Activated CD4-positive, alpha-beta T cell treated with anti-CD3 and anti-CD28 coated beads, Interleukin-2, Interleukin-4, amounts not matched to agents 100 ng/mL and 50 ng/mL, durations not matched to agents 16 hours and 8 hours (primary cell): ENCODE data around the gene KCNMA1.

ENCODE experiments used
- DNase-seq: peaks from one replicate; pipeline ENCODE4 v3.0.0-alpha.2; 2020; ENCODE audit warnings: low spot score

The KCNMA1 gene

DNA sequence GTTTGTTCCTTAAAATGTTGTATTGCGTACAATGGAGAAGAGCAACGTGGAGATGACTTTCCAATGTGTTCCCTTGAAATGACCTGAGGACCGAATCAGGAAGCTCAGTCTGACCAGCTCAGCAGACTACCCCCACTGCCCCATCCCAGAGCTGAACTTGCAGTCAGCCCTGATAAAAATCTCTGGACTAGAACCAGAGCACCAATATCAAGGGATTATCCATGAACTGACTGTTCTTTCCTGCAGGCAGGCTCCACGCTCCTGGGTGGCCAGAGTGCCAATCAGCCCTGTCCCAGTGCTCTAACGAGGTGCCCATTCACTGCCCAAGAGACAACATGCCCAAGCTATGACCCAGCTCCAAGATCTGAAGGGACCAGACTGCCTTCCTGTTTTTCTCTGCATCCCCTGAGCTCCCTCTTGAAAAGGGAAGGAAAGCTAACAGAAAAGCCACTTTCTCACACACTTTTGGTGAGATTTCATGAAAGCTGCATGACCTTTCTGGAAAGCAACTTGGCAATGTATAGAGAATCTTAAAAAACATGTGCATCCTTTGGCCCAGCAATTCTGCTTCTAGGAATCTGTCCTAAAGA, 130.2 kb downstream of the KCNMA1 start:
- no peak for DNase-seq

DNA sequence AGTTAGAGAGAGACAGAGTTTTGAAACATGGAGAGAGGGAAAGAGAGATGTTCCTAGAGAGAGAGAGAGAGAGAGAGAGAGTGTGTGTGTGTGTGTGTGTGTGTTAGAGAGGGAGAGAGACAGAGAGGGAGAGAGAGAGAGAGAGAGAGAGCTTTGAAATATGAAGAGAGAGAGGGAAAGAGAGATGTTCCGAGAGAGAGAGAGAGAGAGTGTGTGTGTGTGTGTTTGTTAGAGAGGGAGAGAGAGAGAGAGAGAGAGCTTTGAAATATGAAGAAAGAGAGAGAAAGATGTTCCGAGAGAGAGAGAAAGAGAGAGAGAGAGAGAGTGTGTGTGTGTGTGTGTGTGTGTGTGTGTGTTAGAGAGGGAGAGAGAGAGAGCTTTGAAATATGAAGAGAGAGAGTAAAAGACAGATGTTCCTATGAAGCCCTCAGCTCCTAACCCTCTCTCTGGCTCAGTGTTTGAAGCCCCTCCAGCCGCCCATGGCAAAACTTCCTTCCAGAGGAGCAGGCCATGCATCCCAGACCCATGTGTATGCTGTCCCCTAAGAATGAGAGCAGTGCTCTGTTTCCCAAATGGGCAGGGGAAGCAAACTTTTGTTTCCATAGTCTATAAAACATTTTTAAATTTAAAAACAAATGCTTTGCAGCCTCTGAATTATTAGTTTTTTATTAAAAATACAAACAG, 130.9 kb downstream of the KCNMA1 start:
- DNase-seq, result no peak

DNA sequence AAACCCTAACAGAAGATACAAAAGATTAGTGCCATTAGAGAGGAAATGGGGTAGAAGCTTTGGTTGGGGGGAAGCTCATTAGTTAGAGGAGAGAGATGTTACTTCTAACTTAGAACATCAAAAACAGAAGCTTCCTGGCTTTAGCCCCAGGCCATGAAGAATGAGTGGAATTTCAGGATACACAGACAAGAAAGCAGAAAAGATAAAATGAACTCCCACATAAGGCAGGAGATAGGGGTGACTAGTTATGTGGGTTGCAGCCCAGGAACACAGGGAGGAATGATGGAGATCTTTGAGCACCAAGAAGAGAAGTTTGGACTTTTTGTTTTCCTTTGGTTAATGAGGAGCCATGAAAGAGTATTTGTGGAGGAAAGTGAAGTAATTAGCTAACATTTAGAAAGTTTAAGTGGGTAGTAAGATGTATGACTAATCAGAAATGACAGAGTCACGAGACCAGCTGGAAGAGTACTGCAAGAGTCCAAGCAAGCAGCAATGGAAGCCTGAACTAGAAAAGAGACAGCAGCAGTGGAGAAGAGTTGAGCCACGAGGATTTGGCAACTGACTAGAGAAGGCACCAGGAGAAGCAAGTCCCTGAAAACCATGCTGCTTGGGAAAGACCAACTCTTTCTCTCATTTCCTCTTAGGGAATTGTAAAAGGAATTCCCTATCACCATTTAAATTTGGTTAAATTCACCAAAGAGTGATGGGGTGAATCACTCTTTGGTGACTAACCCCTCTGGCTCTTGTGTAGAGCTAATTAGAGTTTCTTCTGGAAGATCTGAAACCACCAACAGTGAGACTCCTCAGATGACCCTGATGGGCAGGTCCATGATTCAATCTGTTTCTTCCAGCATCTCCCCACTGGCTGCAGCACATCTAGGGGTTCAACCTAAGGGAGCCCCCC, 131.9 kb downstream of the KCNMA1 start:
- no peak for DNase-seq

DNA sequence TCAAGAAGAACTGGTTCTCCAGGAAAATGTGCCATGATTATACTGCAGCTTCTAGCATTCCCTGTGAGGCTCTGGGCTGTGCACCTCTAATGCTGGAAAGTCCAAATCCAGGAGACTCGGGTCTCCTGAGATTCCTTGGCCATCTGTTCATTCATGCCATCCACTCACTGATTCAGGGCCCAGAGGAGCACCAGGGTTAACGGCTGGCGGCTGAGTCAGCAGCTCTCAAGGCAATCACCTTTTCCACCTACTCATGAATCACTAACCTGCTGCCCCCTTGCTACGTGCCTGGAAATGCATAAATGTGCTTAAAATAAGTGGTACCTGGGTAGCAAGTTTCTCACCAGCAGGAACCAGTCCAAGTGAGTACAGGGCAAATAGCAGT, 132.7 kb downstream of the KCNMA1 start:
- no peak for DNase-seq

DNA sequence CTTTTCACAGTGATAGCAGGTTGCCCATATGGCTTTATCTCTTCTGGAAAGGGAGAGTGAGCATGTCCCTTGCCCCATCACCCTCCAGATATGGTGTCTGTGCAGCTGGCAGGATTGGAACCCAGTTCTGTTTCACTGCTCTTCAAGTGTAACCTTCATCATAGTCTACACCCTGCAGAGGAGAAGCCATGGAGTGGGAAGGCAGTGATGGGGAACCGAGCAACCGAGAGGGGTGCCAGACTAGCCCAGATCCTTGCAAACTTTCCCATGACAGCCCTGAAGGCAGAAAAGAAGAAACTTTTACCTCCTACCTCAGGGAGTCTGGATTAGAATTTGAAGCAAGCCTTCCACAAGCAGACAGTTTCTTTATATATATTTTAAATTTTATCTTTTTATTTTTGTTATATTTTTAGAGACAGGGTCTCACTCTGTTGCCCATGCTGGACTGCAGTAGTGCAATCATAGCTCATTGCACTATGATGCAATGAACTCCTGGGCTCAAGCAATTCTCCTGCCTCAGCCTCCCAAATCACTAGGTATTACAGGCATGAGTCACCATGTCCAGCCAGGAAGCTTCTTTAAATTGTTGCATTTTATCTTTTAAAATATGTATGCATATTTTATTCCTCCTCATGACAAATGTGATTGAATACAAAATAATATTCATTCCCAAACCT, 133.3 kb downstream of the KCNMA1 start:
- DNase-seq, result no peak

DNA sequence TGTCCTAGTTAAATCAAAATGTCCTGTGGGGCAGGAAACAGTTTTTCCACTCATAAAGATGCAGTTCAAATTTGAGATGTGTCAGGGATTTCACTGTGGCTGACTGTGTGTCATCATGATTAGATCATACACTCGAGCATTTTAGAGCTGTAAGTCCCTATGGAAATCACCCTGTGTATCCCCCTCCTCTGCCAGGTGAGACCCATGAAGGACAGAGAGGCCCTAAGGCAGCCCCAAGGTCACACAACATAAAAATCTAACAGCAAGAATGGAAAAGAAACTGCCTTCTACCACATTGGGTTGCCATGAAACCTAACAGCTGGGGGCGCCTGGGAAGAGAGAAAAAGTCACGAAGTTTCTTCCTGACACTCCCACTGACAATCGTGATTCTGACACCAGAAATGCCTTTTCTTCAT, 135.8 kb downstream of the KCNMA1 start:
- no peak for DNase-seq

DNA sequence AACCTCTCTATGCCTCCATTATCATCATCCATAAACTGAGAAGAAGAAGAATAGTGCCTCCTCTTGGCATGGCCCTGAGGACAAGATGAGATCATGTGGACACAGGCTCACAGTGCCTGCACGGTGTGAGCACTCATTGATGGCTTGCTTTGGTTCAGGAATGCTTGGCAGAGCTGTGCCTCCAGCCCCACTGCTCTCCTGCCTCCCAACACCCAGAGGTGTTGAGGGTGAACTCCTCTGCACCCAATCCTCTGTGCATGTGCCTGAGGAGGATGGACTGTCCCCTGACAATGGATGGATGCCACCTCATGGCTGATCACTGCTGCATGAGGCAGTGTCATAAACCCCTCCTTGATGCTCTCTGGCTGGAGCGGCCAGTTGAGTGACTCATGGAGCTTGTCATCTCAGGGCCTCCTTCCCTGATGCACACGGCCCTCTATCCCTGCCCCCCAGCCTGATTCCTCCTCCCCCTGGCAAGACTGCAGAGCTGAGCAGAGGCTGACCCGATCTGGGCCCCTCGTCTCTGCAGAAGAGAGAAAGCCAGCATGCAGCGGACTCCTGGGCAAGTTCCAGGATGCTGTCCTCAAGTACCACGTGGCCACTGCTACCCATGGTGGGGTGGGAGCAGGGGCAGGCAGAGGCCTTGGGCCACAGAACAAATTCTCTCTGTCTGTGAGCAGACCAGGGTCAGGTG, 136.3 kb downstream of the KCNMA1 start:
- no peak for DNase-seq

DNA sequence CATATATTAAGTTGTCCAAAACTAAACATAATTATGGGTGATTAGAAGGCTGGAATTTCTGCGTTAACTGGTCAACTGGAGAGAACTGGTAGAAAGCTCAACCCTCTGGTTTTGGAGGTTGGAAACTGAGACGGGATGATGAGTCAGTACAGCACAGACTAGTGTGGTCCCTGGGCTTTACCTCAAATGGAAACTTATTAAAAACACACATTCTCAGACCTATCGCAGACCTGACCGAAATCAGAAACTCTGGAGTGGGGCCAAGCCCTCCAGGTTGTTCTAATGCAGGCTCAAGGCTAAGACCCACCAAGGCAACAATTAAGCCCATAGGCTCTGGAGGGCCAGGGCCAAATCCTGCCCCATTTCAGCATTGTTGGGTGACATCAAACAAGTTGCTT, 136.9 kb downstream of the KCNMA1 start:
- DNase-seq, result peak; percentile 10

DNA sequence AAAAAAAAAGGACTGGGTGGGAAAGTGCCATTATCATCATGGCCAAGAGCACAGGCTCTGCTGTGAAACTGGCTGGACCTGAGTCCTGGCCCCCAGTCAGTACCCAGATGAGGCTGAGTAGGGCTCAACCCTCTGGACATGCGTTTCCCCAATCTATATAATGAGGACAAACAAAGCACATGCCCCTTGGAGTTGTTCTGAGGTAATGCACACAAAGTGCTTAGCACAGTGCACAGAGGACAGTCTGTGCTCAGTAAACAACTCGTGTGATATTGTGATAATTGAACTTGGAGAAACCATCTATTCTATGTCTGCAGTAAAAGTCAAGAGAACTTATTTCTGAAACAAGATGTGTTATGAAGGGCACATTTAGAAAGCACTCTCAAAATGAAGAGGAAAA, 138.8 kb downstream of the KCNMA1 start:
- no peak for DNase-seq

DNA sequence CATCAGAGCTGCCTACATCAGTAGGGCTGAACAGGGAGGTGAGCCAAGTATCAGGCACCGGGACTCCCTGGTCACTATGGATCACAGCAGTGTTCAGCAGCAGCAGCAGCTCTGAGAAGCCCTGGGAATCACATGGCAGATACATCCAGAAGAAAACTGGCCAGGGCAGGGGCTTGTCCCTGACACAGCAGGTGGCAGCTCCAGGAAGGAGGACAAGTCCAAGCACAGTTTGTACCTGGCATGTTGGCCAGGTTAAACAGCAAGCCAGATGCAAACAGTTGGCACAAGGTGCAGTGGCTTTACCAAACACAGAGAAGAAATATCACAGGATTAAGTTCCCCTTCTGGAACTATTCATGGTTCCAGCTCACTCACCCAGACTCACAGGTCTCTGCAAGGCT, 139.4 kb downstream of the KCNMA1 start:
- DNase-seq, result no peak

DNA sequence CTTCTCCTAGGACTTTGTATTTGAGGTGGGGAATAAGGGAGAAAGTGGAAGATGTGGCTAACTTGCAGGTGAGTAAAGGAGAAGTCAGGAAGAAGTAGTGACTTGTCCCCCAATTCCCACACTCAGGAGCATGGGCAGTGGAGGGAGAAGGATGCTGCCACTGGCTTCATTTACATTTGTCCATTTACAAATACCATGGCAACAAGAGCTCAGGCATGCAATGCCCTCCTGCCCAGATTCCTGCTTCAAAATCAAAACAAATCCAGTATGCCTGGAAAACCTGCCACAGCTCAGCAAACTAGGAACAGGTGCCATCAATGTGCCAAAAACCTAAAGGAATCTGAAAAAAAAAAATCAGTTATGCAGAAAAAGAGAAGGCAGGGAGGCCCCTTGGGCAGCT, 139.9 kb downstream of the KCNMA1 start:
- DNase-seq, result no peak

DNA sequence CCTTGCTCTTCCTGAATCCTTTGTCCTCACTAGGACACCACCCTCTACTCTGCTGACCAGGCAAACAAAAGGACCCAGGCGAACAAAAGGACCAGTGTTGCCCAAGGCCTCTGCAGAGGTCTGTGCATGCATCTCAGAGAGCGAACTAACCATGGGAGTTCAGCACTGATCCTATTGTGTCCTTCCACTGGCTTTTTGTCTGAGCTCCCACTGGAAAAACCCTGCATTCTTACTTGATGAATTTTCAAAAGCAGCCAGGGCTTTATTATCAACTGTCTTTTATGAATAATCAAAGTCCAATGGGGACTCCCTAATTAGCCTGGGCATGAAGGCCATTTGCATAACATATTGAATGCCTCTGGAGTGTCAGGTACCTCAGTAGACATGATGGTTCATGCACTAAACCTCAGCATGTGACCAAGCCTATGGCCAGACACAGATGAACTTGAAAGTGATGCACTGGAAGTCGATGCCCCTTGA, 140.6 kb downstream of the KCNMA1 start:
- no peak for DNase-seq

DNA sequence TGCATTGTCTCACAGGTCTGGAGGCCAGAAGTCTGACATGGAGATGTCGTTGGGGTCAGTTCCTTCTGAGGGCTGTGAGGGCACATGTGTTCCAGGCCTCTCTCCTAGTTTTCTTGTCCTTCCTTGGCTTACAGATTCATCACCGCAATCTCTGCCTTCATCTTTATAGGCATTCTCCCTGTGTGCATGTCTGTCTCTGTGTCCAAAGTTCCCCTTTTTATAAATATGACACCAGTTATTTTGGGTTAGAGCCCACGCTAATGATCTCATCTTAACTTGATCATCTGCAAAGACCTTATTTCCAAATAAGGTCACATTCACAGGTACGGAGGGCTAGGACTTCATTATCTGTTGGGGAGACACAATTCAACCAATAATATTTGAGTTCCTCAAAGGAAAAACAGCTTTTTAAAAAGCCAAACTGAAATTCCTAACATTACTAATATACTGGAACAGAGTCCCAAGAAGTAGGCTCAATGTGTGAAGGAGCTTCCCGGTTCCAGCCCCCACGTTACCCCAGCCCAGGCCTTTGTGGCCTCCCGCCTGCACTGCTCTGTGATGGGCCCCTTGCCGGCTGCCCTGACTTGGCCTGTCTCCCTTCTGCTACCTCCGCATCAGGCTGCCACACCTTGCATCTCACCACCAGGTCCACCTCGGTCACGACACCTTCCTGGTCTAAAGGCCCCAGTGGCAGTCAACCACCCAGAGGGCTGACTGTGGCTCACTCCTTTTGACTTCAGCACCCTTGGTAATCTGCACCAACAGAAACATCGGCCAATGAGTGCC, 142.7 kb downstream of the KCNMA1 start:
- DNase-seq, result no peak

DNA sequence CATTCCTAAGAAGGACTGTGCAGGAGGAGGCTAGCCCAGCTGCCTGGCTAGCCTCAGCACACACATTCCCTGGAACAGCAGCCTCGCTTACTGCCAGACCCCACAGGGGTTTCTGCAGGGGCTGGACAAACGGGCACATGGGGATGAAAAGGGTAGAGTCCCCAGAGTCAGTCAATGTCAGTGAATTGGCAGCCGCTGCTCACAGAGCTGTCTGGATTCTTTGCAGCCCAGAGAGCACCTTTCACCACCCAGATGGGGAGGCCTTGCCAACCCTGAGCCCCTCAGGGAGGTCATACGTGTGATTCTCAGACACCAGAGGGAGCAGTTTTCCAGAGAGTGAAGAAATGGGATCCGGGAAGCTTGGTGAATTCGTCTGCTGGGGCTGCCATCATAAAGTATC, 143.3 kb downstream of the KCNMA1 start:
- DNase-seq, result no peak

DNA sequence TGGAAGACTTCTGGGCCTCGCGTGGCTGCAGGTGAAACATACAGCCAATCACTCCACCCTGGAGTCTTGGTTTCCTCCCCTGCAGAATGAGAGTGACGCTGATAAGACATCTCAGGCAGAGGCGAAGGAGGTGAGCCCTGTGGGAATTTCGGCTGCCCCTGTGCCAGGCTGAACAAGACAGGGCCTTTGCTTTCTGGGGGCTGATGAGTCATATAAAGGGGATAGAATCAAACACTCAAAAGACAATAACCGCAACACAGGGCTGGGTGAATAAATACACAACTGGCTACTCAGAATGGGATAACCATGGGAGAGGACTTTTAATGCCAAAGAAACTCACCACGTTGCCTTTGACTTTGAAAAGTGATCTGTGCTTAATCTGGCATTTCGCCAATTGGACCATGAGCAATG, 143.8 kb downstream of the KCNMA1 start:
- peak; percentile 9 for DNase-seq

DNA sequence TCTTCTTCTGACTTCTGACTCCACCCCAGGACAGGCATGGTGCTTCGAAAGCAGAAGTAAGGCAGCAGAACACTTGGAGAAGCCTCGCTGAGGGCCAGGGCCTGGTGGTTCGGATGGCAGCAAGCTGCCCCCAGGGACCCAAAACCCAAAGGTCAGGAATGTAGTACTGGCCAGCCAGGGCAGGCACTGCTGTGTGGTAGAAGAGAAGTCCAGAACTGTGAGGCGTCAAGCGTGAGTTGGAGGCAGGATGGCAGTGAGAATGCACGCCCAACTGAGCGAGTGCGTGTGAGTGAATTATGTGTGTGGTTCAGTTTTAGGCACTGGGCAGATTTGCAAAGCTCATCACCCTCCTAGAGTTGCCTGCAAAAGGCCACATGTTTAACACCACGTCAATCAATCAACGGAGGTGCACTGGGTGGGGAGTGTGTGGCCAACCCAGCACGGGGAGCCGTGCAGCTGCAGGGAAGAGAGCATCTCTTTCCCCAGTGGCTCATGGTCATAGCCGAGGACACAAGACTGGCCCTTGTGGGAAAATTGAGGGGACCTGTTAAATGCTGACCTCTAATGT, 144.3 kb downstream of the KCNMA1 start:
- no peak for DNase-seq

DNA sequence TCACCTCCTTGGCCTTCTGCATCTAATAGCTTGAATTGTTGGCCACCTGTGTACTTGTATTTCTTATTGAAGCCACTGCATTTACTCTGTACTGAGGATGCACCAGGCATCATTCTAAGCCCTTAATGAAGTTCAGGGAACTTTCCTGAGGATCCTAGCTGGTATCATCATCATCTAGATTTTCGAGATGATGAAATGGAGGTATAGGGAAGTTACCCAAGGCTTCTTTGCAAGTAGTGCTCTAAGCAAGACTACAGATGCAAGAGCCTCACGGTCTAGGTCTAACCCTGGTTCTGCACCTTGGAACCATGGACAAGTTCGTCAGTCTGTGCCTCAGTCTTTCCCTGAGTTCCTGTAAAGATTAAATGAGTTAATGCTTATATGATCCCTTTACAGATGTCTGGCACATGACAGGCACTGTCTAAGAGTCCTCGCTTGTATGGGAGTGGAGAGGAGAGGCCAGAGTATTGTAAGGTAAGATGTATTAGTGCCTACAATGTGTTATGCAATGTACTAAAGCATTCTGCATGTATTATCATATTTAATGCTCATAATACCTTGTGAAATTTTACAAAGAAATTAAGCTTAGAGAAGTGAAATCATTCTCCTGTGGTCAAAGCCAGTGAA, 145.1 kb downstream of the KCNMA1 start:
- DNase-seq, result no peak

DNA sequence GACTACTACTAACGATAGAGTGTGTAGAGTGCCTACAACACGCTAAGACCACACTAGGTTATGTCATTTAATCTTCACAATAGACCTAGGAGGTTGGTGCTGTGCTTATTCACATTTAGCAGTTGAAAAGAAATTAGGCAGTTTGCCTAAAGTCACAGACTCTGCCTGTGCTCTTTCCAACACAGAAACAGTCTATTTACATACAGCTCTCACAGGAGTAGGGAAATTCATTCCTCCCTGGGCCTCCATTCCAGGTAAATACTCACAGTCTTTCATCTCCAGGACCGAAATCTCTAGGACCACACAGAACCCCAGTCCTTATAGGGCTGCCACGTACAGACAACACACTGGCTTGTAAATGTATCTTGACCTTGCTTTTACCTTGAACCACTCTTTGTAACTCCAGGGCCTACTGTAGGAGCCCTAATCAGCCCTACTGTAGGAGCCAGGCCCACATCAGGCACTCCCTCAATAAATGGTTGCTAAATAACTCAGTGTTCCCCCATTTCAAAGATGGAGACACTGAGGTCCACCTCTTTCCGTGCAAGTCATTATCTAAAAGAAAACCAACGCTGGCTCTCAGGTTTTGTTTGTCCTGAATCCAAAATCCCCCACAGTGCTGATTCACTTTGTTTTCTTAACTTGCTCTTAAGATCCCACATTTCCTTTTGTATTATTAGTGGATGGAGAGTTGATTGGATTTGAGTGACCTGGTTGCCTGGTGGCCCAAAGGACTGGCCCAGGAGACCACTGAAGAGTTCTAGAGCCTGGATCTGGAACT, 146.9 kb downstream of the KCNMA1 start:
- DNase-seq, result no peak

DNA sequence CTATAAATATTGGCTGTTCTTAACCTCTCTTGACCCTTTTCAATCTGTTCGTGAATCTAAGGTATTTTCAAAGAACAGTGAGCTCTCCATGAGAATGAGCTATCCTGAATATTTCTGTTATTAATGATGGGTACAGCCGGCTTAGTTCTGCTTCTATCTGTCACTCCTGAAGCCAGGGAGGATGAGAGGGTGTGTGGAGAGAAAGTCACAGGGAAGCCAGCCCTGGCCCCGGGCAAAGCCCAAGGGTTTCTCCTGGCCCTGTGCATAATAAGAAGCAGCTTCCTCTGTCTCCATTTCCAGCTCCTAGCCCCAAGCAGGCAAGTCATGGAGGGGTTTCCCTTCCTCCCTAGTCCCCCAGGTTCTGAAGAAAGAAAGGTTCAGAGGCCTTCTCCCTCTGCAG, 151.1 kb downstream of the KCNMA1 start:
- no peak for DNase-seq
